ENCODE data around the gene PPP2R2C. TPM values are rescaled to one million over a fixed set of nuclear protein-coding genes. Genes with fewer than 3 reads are reported as not detected.

The PPP2R2C gene
- total and polyA plus RNA-seq, 2 experiments from 2014 or later: 1.3 to 9.2 TPM

GRCh38 chr4:6377626-6378492 lies 94.6 kb downstream of the PPP2R2C start (continued):
- TF ChIP-seq, protein P1, sequence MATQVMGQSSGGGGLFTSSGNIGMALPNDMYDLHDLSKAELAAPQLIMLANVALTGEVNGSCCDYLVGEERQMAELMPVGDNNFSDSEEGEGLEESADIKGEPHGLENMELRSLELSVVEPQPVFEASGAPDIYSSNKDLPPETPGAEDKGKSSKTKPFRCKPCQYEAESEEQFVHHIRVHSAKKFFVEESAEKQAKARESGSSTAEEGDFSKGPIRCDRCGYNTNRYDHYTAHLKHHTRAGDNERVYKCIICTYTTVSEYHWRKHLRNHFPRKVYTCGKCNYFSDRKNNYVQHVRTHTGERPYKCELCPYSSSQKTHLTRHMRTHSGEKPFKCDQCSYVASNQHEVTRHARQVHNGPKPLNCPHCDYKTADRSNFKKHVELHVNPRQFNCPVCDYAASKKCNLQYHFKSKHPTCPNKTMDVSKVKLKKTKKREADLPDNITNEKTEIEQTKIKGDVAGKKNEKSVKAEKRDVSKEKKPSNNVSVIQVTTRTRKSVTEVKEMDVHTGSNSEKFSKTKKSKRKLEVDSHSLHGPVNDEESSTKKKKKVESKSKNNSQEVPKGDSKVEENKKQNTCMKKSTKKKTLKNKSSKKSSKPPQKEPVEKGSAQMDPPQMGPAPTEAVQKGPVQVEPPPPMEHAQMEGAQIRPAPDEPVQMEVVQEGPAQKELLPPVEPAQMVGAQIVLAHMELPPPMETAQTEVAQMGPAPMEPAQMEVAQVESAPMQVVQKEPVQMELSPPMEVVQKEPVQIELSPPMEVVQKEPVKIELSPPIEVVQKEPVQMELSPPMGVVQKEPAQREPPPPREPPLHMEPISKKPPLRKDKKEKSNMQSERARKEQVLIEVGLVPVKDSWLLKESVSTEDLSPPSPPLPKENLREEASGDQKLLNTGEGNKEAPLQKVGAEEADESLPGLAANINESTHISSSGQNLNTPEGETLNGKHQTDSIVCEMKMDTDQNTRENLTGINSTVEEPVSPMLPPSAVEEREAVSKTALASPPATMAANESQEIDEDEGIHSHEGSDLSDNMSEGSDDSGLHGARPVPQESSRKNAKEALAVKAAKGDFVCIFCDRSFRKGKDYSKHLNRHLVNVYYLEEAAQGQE (IDR thresholded peaks at IDR 0.05; ENCODE audit: unreplicated experiment): no peak
- no peak for TF ChIP-seq CREB1 (CRISPR knock-in tag; IDR thresholded peaks at IDR 0.05; ENCODE audit: low read depth)
- no peak for TF ChIP-seq ZNF331 (CRISPR knock-in tag; IDR thresholded peaks at IDR 0.05; ENCODE audit: low read depth)
- TF ChIP-seq CTCF (conservative IDR thresholded peaks at IDR 0.05; ENCODE audit: low read depth in 2 of 2): no peak
- TF ChIP-seq STAT1 (IDR thresholded peaks at IDR 0.05; ENCODE audit: unreplicated experiment): no peak
- TF ChIP-seq NANOG (IDR thresholded peaks at IDR 0.05; ENCODE audit: borderline replicate concordance): no peak

DNA sequence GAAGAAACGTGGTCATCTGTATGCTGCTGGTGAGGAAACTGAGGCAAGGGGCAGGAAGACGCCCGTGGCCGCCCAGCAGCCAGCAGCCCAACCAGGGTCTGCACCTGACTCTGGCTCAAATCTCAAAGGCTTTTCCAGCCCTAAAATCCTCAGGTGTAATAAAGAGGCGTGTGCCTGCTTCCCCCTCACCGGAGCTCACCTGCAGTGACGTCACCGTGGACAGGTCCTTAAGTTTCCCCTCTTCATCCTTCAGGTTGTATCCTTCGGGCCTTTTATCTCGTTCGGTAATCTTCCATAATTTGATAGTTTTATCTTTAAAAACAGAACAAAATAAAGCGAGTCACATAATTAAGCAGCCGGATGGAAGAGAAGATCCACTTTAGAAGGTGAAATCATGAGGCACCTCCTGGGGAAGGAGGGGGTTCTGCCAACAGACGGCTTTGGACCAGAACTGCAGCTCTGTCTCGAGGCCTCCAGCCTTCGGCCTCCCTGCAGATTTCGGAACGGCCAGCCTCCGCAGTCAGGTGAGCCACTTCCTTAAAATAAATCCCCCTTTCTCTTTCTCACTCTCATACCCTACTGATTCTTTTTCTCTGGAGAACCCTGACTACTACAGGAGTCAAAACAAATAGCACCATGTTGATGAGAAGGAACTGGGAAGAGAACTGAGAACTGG lies 96.7 kb downstream of the PPP2R2C start:
- ATAC-seq (no peak), DNase-seq (ENCODE audit: low spot score) (no peak)
- Histone ChIP-seq H3K36me3 (ENCODE audit: insufficient read depth) (no peaks in the 10 kb centered on the region), H3K27me3 (ENCODE audit: insufficient read depth) (no peaks in the 10 kb centered on the region), H3F3A (replicated peaks; ENCODE audit: low read depth) (no peaks in the 10 kb centered on the region), H3K4me2 (no peak overlapping the region), H3K9me2 (ENCODE audit: insufficient read depth) (no peaks in the 10 kb centered on the region), H3K27ac (ENCODE audit: low read depth) (no peak overlapping the region), H2AFZ (no peak overlapping the region), H3K4me1 (ENCODE audit: insufficient read depth) (0 out of 2 replicates have a peak, but pooled peaks cover 5% of the 10 kb centered on the region), H3K79me2 (replicated peaks; ENCODE audit: insufficient read depth) (no peaks in the 10 kb centered on the region), H4K20me1 (replicated peaks; ENCODE audit: insufficient read depth) (no peaks in the 10 kb centered on the region), H3K4me3 (no peak overlapping the region)
- H3K4me3 Mint-ChIP-seq: no peak overlapping the region; the same call in 2 of the 3 replicates
- peaks cover 8% of the 10 kb centered on the region for H3K27me3 Mint-ChIP-seq (ENCODE audit: insufficient read depth, low read depth, poor library complexity)
- no peaks in the 10 kb centered on the region for H3K36me3 Mint-ChIP-seq (ENCODE audit: low read depth)
- H3K4me1 Mint-ChIP-seq: peaks cover 18% of the 10 kb centered on the region
- H3K9me3 Mint-ChIP-seq: peaks cover 3% of the 10 kb centered on the region; the same call in 1 of the 3 replicates
- no peak overlapping the region for H3K27ac Mint-ChIP-seq
- TF ChIP-seq, protein P2, sequence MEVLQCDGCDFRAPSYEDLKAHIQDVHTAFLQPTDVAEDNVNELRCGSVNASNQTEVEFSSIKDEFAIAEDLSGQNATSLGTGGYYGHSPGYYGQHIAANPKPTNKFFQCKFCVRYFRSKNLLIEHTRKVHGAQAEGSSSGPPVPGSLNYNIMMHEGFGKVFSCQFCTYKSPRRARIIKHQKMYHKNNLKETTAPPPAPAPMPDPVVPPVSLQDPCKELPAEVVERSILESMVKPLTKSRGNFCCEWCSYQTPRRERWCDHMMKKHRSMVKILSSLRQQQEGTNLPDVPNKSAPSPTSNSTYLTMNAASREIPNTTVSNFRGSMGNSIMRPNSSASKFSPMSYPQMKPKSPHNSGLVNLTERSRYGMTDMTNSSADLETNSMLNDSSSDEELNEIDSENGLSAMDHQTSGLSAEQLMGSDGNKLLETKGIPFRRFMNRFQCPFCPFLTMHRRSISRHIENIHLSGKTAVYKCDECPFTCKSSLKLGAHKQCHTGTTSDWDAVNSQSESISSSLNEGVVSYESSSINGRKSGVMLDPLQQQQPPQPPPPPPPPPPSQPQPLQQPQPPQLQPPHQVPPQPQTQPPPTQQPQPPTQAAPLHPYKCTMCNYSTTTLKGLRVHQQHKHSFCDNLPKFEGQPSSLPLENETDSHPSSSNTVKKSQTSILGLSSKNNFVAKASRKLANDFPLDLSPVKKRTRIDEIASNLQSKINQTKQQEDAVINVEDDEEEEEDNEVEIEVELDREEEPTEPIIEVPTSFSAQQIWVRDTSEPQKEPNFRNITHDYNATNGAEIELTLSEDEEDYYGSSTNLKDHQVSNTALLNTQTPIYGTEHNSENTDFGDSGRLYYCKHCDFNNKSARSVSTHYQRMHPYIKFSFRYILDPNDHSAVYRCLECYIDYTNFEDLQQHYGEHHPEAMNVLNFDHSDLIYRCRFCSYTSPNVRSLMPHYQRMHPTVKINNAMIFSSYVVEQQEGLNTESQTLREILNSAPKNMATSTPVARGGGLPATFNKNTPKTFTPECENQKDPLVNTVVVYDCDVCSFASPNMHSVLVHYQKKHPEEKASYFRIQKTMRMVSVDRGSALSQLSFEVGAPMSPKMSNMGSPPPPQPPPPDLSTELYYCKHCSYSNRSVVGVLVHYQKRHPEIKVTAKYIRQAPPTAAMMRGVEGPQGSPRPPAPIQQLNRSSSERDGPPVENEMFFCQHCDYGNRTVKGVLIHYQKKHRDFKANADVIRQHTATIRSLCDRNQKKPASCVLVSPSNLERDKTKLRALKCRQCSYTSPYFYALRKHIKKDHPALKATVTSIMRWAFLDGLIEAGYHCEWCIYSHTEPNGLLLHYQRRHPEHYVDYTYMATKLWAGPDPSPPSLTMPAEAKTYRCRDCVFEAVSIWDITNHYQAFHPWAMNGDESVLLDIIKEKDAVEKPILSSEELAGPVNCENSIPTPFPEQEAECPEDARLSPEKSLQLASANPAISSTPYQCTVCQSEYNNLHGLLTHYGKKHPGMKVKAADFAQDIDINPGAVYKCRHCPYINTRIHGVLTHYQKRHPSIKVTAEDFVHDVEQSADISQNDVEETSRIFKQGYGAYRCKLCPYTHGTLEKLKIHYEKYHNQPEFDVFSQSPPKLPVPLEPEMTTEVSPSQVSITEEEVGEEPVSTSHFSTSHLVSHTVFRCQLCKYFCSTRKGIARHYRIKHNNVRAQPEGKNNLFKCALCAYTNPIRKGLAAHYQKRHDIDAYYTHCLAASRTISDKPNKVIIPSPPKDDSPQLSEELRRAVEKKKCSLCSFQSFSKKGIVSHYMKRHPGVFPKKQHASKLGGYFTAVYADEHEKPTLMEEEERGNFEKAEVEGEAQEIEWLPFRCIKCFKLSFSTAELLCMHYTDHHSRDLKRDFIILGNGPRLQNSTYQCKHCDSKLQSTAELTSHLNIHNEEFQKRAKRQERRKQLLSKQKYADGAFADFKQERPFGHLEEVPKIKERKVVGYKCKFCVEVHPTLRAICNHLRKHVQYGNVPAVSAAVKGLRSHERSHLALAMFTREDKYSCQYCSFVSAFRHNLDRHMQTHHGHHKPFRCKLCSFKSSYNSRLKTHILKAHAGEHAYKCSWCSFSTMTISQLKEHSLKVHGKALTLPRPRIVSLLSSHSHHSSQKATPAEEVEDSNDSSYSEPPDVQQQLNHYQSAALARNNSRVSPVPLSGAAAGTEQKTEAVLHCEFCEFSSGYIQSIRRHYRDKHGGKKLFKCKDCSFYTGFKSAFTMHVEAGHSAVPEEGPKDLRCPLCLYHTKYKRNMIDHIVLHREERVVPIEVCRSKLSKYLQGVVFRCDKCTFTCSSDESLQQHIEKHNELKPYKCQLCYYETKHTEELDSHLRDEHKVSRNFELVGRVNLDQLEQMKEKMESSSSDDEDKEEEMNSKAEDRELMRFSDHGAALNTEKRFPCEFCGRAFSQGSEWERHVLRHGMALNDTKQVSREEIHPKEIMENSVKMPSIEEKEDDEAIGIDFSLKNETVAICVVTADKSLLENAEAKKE (CRISPR knock-in tag; IDR thresholded peaks at IDR 0.05): no peak
- TF ChIP-seq, protein P3, sequence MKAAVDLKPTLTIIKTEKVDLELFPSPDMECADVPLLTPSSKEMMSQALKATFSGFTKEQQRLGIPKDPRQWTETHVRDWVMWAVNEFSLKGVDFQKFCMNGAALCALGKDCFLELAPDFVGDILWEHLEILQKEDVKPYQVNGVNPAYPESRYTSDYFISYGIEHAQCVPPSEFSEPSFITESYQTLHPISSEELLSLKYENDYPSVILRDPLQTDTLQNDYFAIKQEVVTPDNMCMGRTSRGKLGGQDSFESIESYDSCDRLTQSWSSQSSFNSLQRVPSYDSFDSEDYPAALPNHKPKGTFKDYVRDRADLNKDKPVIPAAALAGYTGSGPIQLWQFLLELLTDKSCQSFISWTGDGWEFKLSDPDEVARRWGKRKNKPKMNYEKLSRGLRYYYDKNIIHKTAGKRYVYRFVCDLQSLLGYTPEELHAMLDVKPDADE (IDR thresholded peaks at IDR 0.05): no peak

Data from GM23338 (cell line).